Common myeloid progenitor, CD34-positive (primary cell): ENCODE data around the gene TRAF7.
"Not testable (repeated sequence)": the region's sequence is repeated elsewhere in the genome, so short reads cannot be mapped to it uniquely, and the experiment has no call there.

ENCODE experiments used
- CTCF ChIA-PET: fragments of 350-600 bp; sonication (Branson Sonifier 250); formaldehyde crosslinking; loops from one replicate; lab custom pipeline; 2021; ENCODE audit warnings: antibody characterized with exemption; lab: Charles Lee
- POLR2A ChIA-PET: fragments of 350-600 bp; sonication (Branson Sonifier 250); formaldehyde crosslinking; loops from one replicate; lab custom pipeline; 2021; ENCODE audit warnings: antibody characterized with exemption; lab: Charles Lee
- DNase-seq, 3 donors: peaks; one replicate each; pipeline versions ENCODE4 v3.0.0 to v3.0.0-alpha.2; 2013
- H3K27ac ChIP-seq, 2 experiments: 1 replicate in 1 of 2; 2 replicates in 1 of 2; pipeline ENCODE4 v1.7.0; 2013; ENCODE audit warnings: inconsistent platforms in 2 of 2, low read length in 2 of 2, mild to moderate bottlenecking in 2 of 2, low read depth in 1 of 2, moderate library complexity in 1 of 2; ENCODE audit not compliant: severe bottlenecking in 2 of 2, insufficient read depth in 1 of 2, poor library complexity in 1 of 2
- H3K27me3 ChIP-seq, 5 experiments: replicated peaks in 2 of 5; 1 replicate in 3 of 5; 2 replicates in 2 of 5; pipeline versions ENCODE4 v1.6.1 to v1.7.0; 2013; ENCODE audit warnings: low read length in 4 of 5, mild to moderate bottlenecking in 2 of 5, moderate library complexity in 2 of 5, inconsistent platforms in 1 of 5; ENCODE audit not compliant: insufficient read depth in 5 of 5, control insufficient read depth in 4 of 5
- H3K36me3 ChIP-seq, 4 experiments: 1 replicate in 2 of 4; 2 replicates in 2 of 4; pipeline versions ENCODE4 v1.6.1 to v1.7.0; 2013; ENCODE audit warnings: low read length in 3 of 4, control low read depth in 1 of 4, mild to moderate bottlenecking in 1 of 4; ENCODE audit not compliant: control insufficient read depth in 4 of 4, insufficient read depth in 4 of 4
- H3K4me1 ChIP-seq, 4 experiments: 1 replicate in 3 of 4; 2 replicates in 1 of 4; pipeline versions ENCODE4 v1.6.1 to v1.7.1; 2013; ENCODE audit warnings: low read length in 3 of 4, mild to moderate bottlenecking in 3 of 4, control low read depth in 1 of 4, inconsistent platforms in 1 of 4, moderate library complexity in 1 of 4; ENCODE audit not compliant: control insufficient read depth in 4 of 4, insufficient read depth in 4 of 4; ENCODE audit errors: control extremely low read depth in 1 of 4
- H3K4me3 ChIP-seq, 7 experiments: 1 replicate in 4 of 7; 2 replicates in 3 of 7; pipeline versions ENCODE4 v1.5.1 to v1.7.0; 2013; ENCODE audit warnings: mild to moderate bottlenecking in 7 of 7, low read length in 6 of 7, moderate library complexity in 6 of 7, inconsistent platforms in 2 of 7, low read depth in 2 of 7, control low read depth in 1 of 7; ENCODE audit not compliant: insufficient read depth in 4 of 7, control insufficient read depth in 1 of 7; ENCODE audit errors: extremely low read depth in 1 of 7
- H3K9me3 ChIP-seq, 5 experiments: 1 replicate in 4 of 5; 2 replicates in 1 of 5; pipeline versions ENCODE4 v1.6.1 to v1.7.1; 2013; ENCODE audit warnings: low read length in 4 of 5, mild to moderate bottlenecking in 2 of 5, inconsistent platforms in 1 of 5, low read depth in 1 of 5, moderate library complexity in 1 of 5; ENCODE audit not compliant: control insufficient read depth in 4 of 5, insufficient read depth in 2 of 5; ENCODE audit errors: control extremely low read depth in 1 of 5
- WGBS: methylation state at CpG from one replicate; pipeline ENCODE4 v1.1.5; 2013; ENCODE audit not compliant: insufficient coverage; 5-methylcytosine and 5-hydroxymethylcytosine counted together

Gene TRAF7

DNA sequence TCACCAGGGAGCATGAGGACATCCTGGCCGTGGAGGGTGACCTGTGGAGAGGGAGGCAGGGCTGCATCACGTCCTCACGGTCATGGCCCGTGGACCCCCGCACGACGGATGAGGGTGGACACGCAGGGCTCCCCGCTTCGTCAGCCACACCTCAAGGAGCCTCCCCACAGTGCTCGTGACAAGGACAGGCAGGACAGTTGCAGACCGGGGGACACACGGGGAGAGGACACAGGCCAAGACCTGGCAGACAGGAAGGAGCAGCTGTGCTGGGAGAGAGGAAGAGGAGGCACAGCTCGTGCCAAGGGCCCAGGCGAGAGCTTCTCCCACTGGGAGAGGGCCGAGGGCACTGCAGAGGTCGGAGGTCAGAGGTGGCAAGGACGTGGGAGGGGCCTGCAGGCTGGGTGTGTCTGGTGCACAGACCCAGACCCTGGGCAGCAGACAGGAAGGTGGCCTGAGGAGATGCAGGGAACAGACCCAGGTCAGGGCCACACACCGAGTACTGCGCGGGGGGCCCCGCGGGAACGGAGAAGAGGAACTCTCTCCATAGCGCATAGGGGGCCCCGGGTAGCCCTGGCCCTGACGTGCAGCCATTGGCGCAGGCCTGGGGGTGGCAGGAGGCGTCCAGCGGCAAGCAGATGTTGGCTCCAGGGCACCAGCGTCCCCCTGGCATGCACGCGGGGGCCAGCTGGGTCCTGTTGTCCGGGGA, 40.5 kb upstream of the TRAF7 start:
- 95% methylated on average over 8 of the region's 34 CpGs for WGBS

GRCh38 chr16:2115591-2115973, 40.0 kb upstream of the TRAF7 start:
- H3K9me3 ChIP-seq = no peaks in the 10 kb centered on the region
- H3K27ac ChIP-seq = no peak overlapping the region
- no peaks in the 10 kb centered on the region for H3K27me3 ChIP-seq
- ChIA-PET CTCF (no interaction called here), POLR2A (no interaction called here)
- no peak for DNase-seq
- peaks cover 0 to 19% (median 4%) of the 10 kb centered on the region in 4 experiments for H3K36me3 ChIP-seq
- H3K4me1 ChIP-seq = no peaks in the 10 kb centered on the region
- no peak overlapping the region for H3K4me3 ChIP-seq
- WGBS = 90% methylated on average over 3 of the region's 13 CpGs

More for the DNA sequence above, 40.5 kb upstream of the TRAF7 start:
- POLR2A ChIA-PET, H3K4me3 ChIP-seq, H3K27ac ChIP-seq, DNase-seq, H3K4me1 ChIP-seq, H3K9me3 ChIP-seq, CTCF ChIA-PET, H3K27me3 ChIP-seq: not testable (repeated sequence)
- H3K36me3 ChIP-seq = peaks cover 0 to 22% (median 6%) of the 10 kb centered on the region in 4 experiments

- H3K27me3 ChIP-seq, DNase-seq, POLR2A ChIA-PET, CTCF ChIA-PET, H3K4me3 ChIP-seq, H3K4me1 ChIP-seq, H3K27ac ChIP-seq, H3K9me3 ChIP-seq: not testable (repeated sequence)
- 100% methylated on average over 6 of the region's 24 CpGs for WGBS
- peaks cover 0 to 11% (median 2%) of the 10 kb centered on the region in 4 experiments for H3K36me3 ChIP-seq
Observed at GRCh38 chr16:2116428-2116827, 39.2 kb upstream of the TRAF7 start.

- H3K9me3 ChIP-seq = not testable (repeated sequence)
Observed at GRCh38 chr16:2117341-2117740, 38.2 kb upstream of the TRAF7 start.

GRCh38 chr16:2117960-2118722, 37.4 kb upstream of the TRAF7 start:
- DNase-seq, CTCF ChIA-PET, H3K9me3 ChIP-seq, POLR2A ChIA-PET, H3K4me1 ChIP-seq, H3K36me3 ChIP-seq, H3K4me3 ChIP-seq, H3K27ac ChIP-seq, H3K27me3 ChIP-seq: not testable (repeated sequence)
- WGBS = 96% methylated on average over 4 of the region's 35 CpGs

More at GRCh38 chr16:2117341-2117740, 38.2 kb upstream of the TRAF7 start:
- POLR2A ChIA-PET, H3K4me1 ChIP-seq, H3K27me3 ChIP-seq, H3K27ac ChIP-seq, DNase-seq, H3K36me3 ChIP-seq, H3K4me3 ChIP-seq, CTCF ChIA-PET: not testable (repeated sequence)
- no CpG with 5 or more reads among the region's 25 CpGs for WGBS

- H3K4me1 ChIP-seq = peaks cover 0 to 31% (median 23%) of the 10 kb centered on the region in 4 experiments
- CTCF ChIA-PET = interaction anchor here (1.0 to 4.8 kb wide), 5 partner anchors 19 to 31 kb away, joined by 4 to 28 read pairs (median 8); partner anchors contain the start of gene RAB26
- DNase-seq = peak; percentile 43 to 73 (median 69)
- not testable (repeated sequence) for H3K36me3 ChIP-seq, H3K9me3 ChIP-seq, H3K4me3 ChIP-seq, H3K27me3 ChIP-seq, H3K27ac ChIP-seq
- POLR2A ChIA-PET = interaction anchor here (0.6 to 1.6 kb wide), 3 partner anchors 16 to 33 kb away, joined by 3 to 11 read pairs (median 5); partner anchors contain the start of genes RAB26 and TRAF7
- WGBS = 35% methylated on average over 2 of the region's 9 CpGs
Observed at GRCh38 chr16:2121325-2121724, 34.3 kb upstream of the TRAF7 start.

GRCh38 chr16:2121853-2122252, 33.7 kb upstream of the TRAF7 start:
- no peak overlapping the region for H3K4me3 ChIP-seq
- H3K4me1 ChIP-seq = peaks cover 0 to 36% (median 27%) of the 10 kb centered on the region in 4 experiments
- WGBS = 100% methylated on average over 1 of the region's 19 CpGs
- H3K27ac ChIP-seq = no peak overlapping the region
- H3K36me3 ChIP-seq = no peaks in the 10 kb centered on the region
- no peaks in the 10 kb centered on the region for H3K27me3 ChIP-seq
- ChIA-PET POLR2A (interaction anchor here (0.6 to 1.6 kb wide), 4 partner anchors 15 to 411 kb away, joined by 3 to 11 read pairs (median 5); partner anchors contain the start of genes RAB26 and TRAF7), CTCF (interaction anchor here (1.0 to 4.8 kb wide), 6 partner anchors 18 to 118 kb away, joined by 4 to 28 read pairs (median 6); partner anchors contain the start of gene RAB26)
- DNase-seq = no peak
- H3K9me3 ChIP-seq = no peaks in the 10 kb centered on the region
